Measurements from ENCODE around the gene CFAP91. TPM values are rescaled to one million over a fixed set of nuclear protein-coding genes. Genes with fewer than 3 reads are reported as not detected.

Gene CFAP91
- polyA plus RNA-seq, 4 donors: 0.43 to 3.2 TPM; not detected in 2

GRCh38 chr3:119743921-119744320, 41.1 kb downstream of the CFAP91 start:
- no peaks in the 10 kb centered on the region for H3K4me1 ChIP-seq (ENCODE audit: control insufficient read depth in 3 of 3, insufficient read depth in 2 of 3, low read depth in 1 of 3, low read length in 2 of 3)
- no peak for FAIRE-seq

GRCh38 chr3:119745942-119746341, 43.1 kb downstream of the CFAP91 start:
- Histone ChIP-seq H3K4me1 (ENCODE audit: control insufficient read depth in 3 of 3, insufficient read depth in 2 of 3, low read depth in 1 of 3, low read length in 2 of 3) (no peaks in the 10 kb centered on the region), H3K27me3 (ENCODE audit: control insufficient read depth in 3 of 3, insufficient read depth in 3 of 3, low read length in 3 of 3) (no peaks in the 10 kb centered on the region), H3K4me3 (ENCODE audit: low read depth in 1 of 3, low read length in 3 of 3) (no peak overlapping the region), H3K27ac (ENCODE audit: low read depth in 1 of 3, low read length in 2 of 3) (no peak overlapping the region), H3K36me3 (ENCODE audit: control insufficient read depth in 3 of 3, insufficient read depth in 2 of 3, low read depth in 1 of 3, low read length in 3 of 3) (no peaks in the 10 kb centered on the region), H3K9me3 (ENCODE audit: control insufficient read depth in 2 of 2, insufficient read depth in 1 of 2, low read depth in 1 of 2, low read length in 1 of 2) (no peaks in the 10 kb centered on the region)
- DNase-seq: no peak
- WGBS, 3 donors: 84 to 89% (median 87%) methylated on average over 1 of the region's 1 CpG
- no peak for FAIRE-seq

More at GRCh38 chr3:119743921-119744320, 41.1 kb downstream of the CFAP91 start:
- H3K27me3 ChIP-seq (ENCODE audit: control insufficient read depth in 3 of 3, insufficient read depth in 3 of 3, low read length in 3 of 3): no peaks in the 10 kb centered on the region
- 94 to 98% (median 97%) methylated on average over 10 of the region's 10 CpGs for WGBS, 3 donors
- no peaks in the 10 kb centered on the region for H3K36me3 ChIP-seq (ENCODE audit: control insufficient read depth in 3 of 3, insufficient read depth in 2 of 3, low read depth in 1 of 3, low read length in 3 of 3)
- no peak overlapping the region for H3K4me3 ChIP-seq (ENCODE audit: low read depth in 1 of 3, low read length in 3 of 3)
- no peak for DNase-seq
- no peaks in the 10 kb centered on the region for H3K9me3 ChIP-seq (ENCODE audit: control insufficient read depth in 2 of 2, insufficient read depth in 1 of 2, low read depth in 1 of 2, low read length in 1 of 2)
- H3K27ac ChIP-seq (ENCODE audit: low read depth in 1 of 3, low read length in 2 of 3): no peak overlapping the region

GRCh38 chr3:119746423-119746822, 43.6 kb downstream of the CFAP91 start:
- FAIRE-seq (no peak), DNase-seq (no peak)
- 60 to 71% (median 66%) methylated on average over 3 of the region's 3 CpGs for WGBS, 3 donors
- Histone ChIP-seq H3K4me3 (ENCODE audit: low read depth in 1 of 3, low read length in 3 of 3) (no peak overlapping the region), H3K36me3 (ENCODE audit: control insufficient read depth in 3 of 3, insufficient read depth in 2 of 3, low read depth in 1 of 3, low read length in 3 of 3) (no peaks in the 10 kb centered on the region), H3K9me3 (ENCODE audit: control insufficient read depth in 2 of 2, insufficient read depth in 1 of 2, low read depth in 1 of 2, low read length in 1 of 2) (no peaks in the 10 kb centered on the region), H3K27me3 (ENCODE audit: control insufficient read depth in 3 of 3, insufficient read depth in 3 of 3, low read length in 3 of 3) (no peaks in the 10 kb centered on the region), H3K4me1 (ENCODE audit: control insufficient read depth in 3 of 3, insufficient read depth in 2 of 3, low read depth in 1 of 3, low read length in 2 of 3) (no peaks in the 10 kb centered on the region), H3K27ac (ENCODE audit: low read depth in 1 of 3, low read length in 2 of 3) (no peak overlapping the region)

GRCh38 chr3:119747357-119747756, 44.5 kb downstream of the CFAP91 start:
- Histone ChIP-seq H3K27me3 (ENCODE audit: control insufficient read depth in 3 of 3, insufficient read depth in 3 of 3, low read length in 3 of 3) (no peaks in the 10 kb centered on the region), H3K4me3 (ENCODE audit: low read depth in 1 of 3, low read length in 3 of 3) (no peak overlapping the region), H3K36me3 (ENCODE audit: control insufficient read depth in 3 of 3, insufficient read depth in 2 of 3, low read depth in 1 of 3, low read length in 3 of 3) (no peaks in the 10 kb centered on the region), H3K9me3 (ENCODE audit: control insufficient read depth in 2 of 2, insufficient read depth in 1 of 2, low read depth in 1 of 2, low read length in 1 of 2) (no peaks in the 10 kb centered on the region), H3K4me1 (ENCODE audit: control insufficient read depth in 3 of 3, insufficient read depth in 2 of 3, low read depth in 1 of 3, low read length in 2 of 3) (no peaks in the 10 kb centered on the region), H3K27ac (ENCODE audit: low read depth in 1 of 3, low read length in 2 of 3) (no peak overlapping the region)
- WGBS, 3 donors: 78 to 92% (median 84%) methylated on average over 4 of the region's 4 CpGs
- DNase-seq (no peak), FAIRE-seq (no peak)

GRCh38 chr3:119748991-119749390, 46.2 kb downstream of the CFAP91 start:
- Histone ChIP-seq H3K27me3 (ENCODE audit: control insufficient read depth in 3 of 3, insufficient read depth in 3 of 3, low read length in 3 of 3) (no peaks in the 10 kb centered on the region), H3K4me1 (ENCODE audit: control insufficient read depth in 3 of 3, insufficient read depth in 2 of 3, low read depth in 1 of 3, low read length in 2 of 3) (no peaks in the 10 kb centered on the region), H3K4me3 (ENCODE audit: low read depth in 1 of 3, low read length in 3 of 3) (no peak overlapping the region), H3K27ac (ENCODE audit: low read depth in 1 of 3, low read length in 2 of 3) (no peak overlapping the region), H3K36me3 (ENCODE audit: control insufficient read depth in 3 of 3, insufficient read depth in 2 of 3, low read depth in 1 of 3, low read length in 3 of 3) (no peaks in the 10 kb centered on the region), H3K9me3 (ENCODE audit: control insufficient read depth in 2 of 2, insufficient read depth in 1 of 2, low read depth in 1 of 2, low read length in 1 of 2) (no peaks in the 10 kb centered on the region)
- DNase-seq (no peak), FAIRE-seq (no peak)
- WGBS, 3 donors: 54 to 77% (median 63%) methylated on average over 1 of the region's 1 CpG

GRCh38 chr3:119751423-119751822, 48.6 kb downstream of the CFAP91 start:
- H3K27ac ChIP-seq (ENCODE audit: low read depth in 1 of 3, low read length in 2 of 3): no peak overlapping the region
- H3K4me1 ChIP-seq (ENCODE audit: control insufficient read depth in 3 of 3, insufficient read depth in 2 of 3, low read depth in 1 of 3, low read length in 2 of 3): no peaks in the 10 kb centered on the region
- H3K27me3 ChIP-seq (ENCODE audit: control insufficient read depth in 3 of 3, insufficient read depth in 3 of 3, low read length in 3 of 3): no peaks in the 10 kb centered on the region
- no peaks in the 10 kb centered on the region for H3K36me3 ChIP-seq (ENCODE audit: control insufficient read depth in 3 of 3, insufficient read depth in 2 of 3, low read depth in 1 of 3, low read length in 3 of 3)
- FAIRE-seq (no peak), DNase-seq (no peak)
- H3K4me3 ChIP-seq (ENCODE audit: low read depth in 1 of 3, low read length in 3 of 3): no peak overlapping the region
- WGBS, 3 donors: 85 to 94% (median 90%) methylated on average over 3 of the region's 3 CpGs
- peaks cover 0 to 5% of the 10 kb centered on the region in 2 donors for H3K9me3 ChIP-seq (ENCODE audit: control insufficient read depth in 2 of 2, insufficient read depth in 1 of 2, low read depth in 1 of 2, low read length in 1 of 2)

Other genes with a start within 250 kb of the CFAP91 start
- 10 to 100 TPM in 1 of 4 donors, 1 to 10 TPM in 3; 4.2 to 39.5 (median 6.8) TPM for gene TMEM39A, start 239.4 kb upstream of the CFAP91 start, polyA plus RNA-seq
- gene POGLUT1, start 234.1 kb upstream of the CFAP91 start, polyA plus RNA-seq: 10 to 100 TPM in 1 of 4 donors, 1 to 10 TPM in 3; 4.6 to 17.3 (median 9.2) TPM
- 10 to 100 TPM; 42.7 to 76.7 (median 61.8) TPM for gene TIMMDC1, start 204.5 kb upstream of the CFAP91 start, polyA plus RNA-seq
- under 1 TPM in 3 of 4 donors, not detected in 1; 0.21 to 0.53 (median 0.27) TPM for gene CD80, start 143.4 kb upstream of the CFAP91 start, polyA plus RNA-seq
- 1 to 10 TPM in 3 of 4 donors, under 1 TPM in 1; 0.89 to 5.4 (median 2.1) TPM for gene ADPRH, start 123.5 kb upstream of the CFAP91 start, polyA plus RNA-seq
- gene PLA1A, start 105.1 kb upstream of the CFAP91 start, polyA plus RNA-seq: 10 to 100 TPM in 1 of 4 donors, 1 to 10 TPM in 1, not detected in 2; 5.0 to 15.3 TPM
- 1 to 10 TPM; 1.8 to 8.6 (median 3.3) TPM for gene POPDC2, start 42.4 kb upstream of the CFAP91 start, polyA plus RNA-seq
- gene COX17, start 25.6 kb upstream of the CFAP91 start, polyA plus RNA-seq: 100 to 1,000 TPM in 3 of 4 donors, 10 to 100 TPM in 1; 65.8 to 313 (median 161) TPM
- gene NR1I2, start 79.1 kb downstream of the CFAP91 start, polyA plus RNA-seq: 100 to 1,000 TPM in 2 of 4 donors, 10 to 100 TPM in 2; 37.8 to 166 (median 95.5) TPM